Progenitor cell of endocrine pancreas (in vitro differentiated cells): ENCODE results near the gene CD1D. TPM values are rescaled to one million over a fixed set of nuclear protein-coding genes. Genes with fewer than 3 reads are reported as not detected.
A peak's percentile ranks its signal among the peaks of the same experiment; 100 is the strongest.

Source experiments
- DNase-seq: peaks from one replicate; pipeline ENCODE4 v3.0.0; 2021; ENCODE audit warnings: low spot score; ENCODE audit not compliant: unreplicated experiment
- H3K27ac Mint-ChIP-seq: 2 replicates; pipeline ENCODE4 v1.8.0; 2021; ENCODE audit warnings: mild to moderate bottlenecking, moderate library complexity, mixed read lengths
- H3K27me3 Mint-ChIP-seq: 2 replicates; pipeline ENCODE4 v1.8.0; 2021; ENCODE audit warnings: mixed read lengths
- H3K36me3 Mint-ChIP-seq: 2 replicates; pipeline ENCODE4 v1.8.0; 2022; ENCODE audit warnings: mixed read lengths; ENCODE audit not compliant: insufficient read depth
- H3K4me1 Mint-ChIP-seq: 2 replicates; pipeline ENCODE4 v1.8.0; 2021; ENCODE audit warnings: low read depth, mixed read lengths
- H3K4me3 Mint-ChIP-seq: 2 replicates; pipeline ENCODE4 v1.8.0; 2021; ENCODE audit warnings: low read depth, mild to moderate bottlenecking, moderate library complexity, mixed read lengths
- H3K9me3 Mint-ChIP-seq: 2 replicates; pipeline ENCODE4 v1.8.0; 2021; ENCODE audit warnings: low read depth, mixed read lengths
- CTCF ChIP-seq: fragments of 200-600 bp; sonication (generic); IDR thresholded peaks from one replicate; pipeline ENCODE4 v1.5.0; 2021; ENCODE audit warnings: antibody characterized with exemption, mild to moderate bottlenecking; ENCODE audit not compliant: unreplicated experiment
- total RNA-seq: library from RNA; stranded (reverse); gene quantifications from 2 replicates; pipeline ENCODE4 v1.2.1, GENCODE V29; 2021

CD1D gene
- total RNA-seq, 1 donor from 2014 or later = not detected

- H3K9me3 Mint-ChIP-seq = no peaks in the 10 kb centered on the region
- no peaks in the 10 kb centered on the region for H3K36me3 Mint-ChIP-seq
- no peaks in the 10 kb centered on the region for H3K4me1 Mint-ChIP-seq
- DNase-seq = no peak
- no peak overlapping the region for H3K4me3 Mint-ChIP-seq
- peaks cover 38% of the 10 kb centered on the region for H3K27me3 Mint-ChIP-seq
- H3K27ac Mint-ChIP-seq = no peak overlapping the region
- TF ChIP-seq CTCF = no peak
Measured at GRCh38 chr1:158146739-158147138, 34.0 kb upstream of the CD1D start.

DNA sequence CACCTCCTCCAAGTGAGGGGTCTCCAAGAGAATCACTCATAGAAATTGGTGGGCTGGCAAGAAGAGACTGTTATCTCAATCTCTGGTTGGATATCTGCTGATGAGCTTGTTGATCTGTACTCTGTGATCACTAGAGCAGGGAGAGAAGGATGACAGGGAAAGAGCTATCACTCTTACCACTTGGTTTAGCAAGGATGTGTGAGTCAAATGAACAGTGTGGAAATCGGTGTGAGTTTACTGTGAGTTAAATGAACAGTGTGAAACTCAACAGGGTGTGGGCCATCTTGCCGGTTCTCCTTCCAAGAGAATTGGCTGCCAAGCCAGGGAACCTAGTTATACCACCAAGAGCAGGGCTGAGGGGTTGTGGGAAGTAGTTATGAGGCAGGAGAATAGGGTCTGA lies 33.3 kb upstream of the CD1D start:
- TF ChIP-seq CTCF = no peak
- peaks cover 43% of the 10 kb centered on the region for H3K27me3 Mint-ChIP-seq
- H3K27ac Mint-ChIP-seq = no peak overlapping the region

DNA sequence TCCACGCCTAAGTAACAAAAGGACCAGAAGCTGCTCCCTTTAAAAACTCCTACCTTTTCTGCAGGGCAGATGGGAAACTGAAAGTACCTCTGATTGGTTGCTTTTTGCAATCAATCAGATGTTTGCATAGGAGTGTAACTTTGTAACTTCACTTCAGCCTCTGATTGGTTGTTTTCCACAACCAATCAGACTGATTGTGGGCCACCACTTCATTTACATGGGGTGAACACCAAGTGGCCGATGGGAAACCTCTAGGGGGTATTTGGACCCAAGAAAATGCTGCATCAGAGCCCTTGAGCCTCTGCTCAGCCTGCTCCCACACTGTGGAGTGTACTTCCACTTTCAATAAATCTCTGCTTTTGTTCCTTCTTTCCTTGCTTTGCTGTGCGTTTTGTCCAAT lies 32.8 kb upstream of the CD1D start:
- TF ChIP-seq CTCF = no peak
- no peak for DNase-seq
- no peaks in the 10 kb centered on the region for H3K9me3 Mint-ChIP-seq
- H3K4me3 Mint-ChIP-seq = no peak overlapping the region
- H3K4me1 Mint-ChIP-seq = no peaks in the 10 kb centered on the region
- H3K27ac Mint-ChIP-seq = no peak overlapping the region
- H3K27me3 Mint-ChIP-seq = peaks cover 47% of the 10 kb centered on the region
- no peaks in the 10 kb centered on the region for H3K36me3 Mint-ChIP-seq

More for the DNA sequence above, 33.3 kb upstream of the CD1D start:
- no peak overlapping the region for H3K4me3 Mint-ChIP-seq
- H3K36me3 Mint-ChIP-seq = no peaks in the 10 kb centered on the region
- H3K9me3 Mint-ChIP-seq = no peaks in the 10 kb centered on the region
- DNase-seq = no peak
- no peaks in the 10 kb centered on the region for H3K4me1 Mint-ChIP-seq

GRCh38 chr1:158148468-158148867 lies 32.2 kb upstream of the CD1D start:
- H3K4me1 Mint-ChIP-seq = no peaks in the 10 kb centered on the region
- H3K27ac Mint-ChIP-seq = no peak overlapping the region
- H3K36me3 Mint-ChIP-seq = no peaks in the 10 kb centered on the region
- H3K27me3 Mint-ChIP-seq = peaks cover 53% of the 10 kb centered on the region
- DNase-seq = no peak
- H3K9me3 Mint-ChIP-seq = no peaks in the 10 kb centered on the region
- no peak for TF ChIP-seq CTCF
- H3K4me3 Mint-ChIP-seq = no peak overlapping the region

DNA sequence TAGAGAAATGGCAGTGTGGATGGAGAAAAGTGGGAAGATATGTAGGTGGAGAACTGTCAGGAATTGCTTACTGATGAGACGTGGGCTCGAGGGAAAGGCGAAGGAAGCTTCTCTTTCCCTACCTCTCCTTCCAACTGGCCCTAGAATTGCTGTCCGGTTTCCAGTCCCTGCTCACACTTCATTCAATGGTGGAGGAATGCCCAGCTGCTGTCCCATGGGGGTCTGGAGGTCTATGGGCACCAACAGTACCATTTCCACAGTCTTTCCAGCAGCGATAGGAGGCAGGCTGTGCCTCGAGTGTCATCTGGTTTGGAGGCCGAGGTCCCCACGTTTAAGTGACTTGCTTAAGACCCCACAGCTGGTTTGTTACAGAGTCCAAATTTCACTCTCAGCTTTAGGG lies 31.5 kb upstream of the CD1D start:
- Mint-ChIP-seq H3K36me3 (no peaks in the 10 kb centered on the region), H3K9me3 (no peaks in the 10 kb centered on the region), H3K4me3 (peak overlapping the region; percentile 64), H3K4me1 (no peaks in the 10 kb centered on the region), H3K27ac (no peak overlapping the region), H3K27me3 (peaks cover 60% of the 10 kb centered on the region)
- no peak for TF ChIP-seq CTCF
- no peak for DNase-seq
